Natural killer cell (primary cell): ENCODE data around the gene NTNG2. TPM values are rescaled to one million over a fixed set of nuclear protein-coding genes. Genes with fewer than 3 reads are reported as not detected.

ENCODE experiments used
- ATAC-seq, 3 donors: fragments of 150-1000 bp in 2 of 3; fragments of 200-7000 bp in 1 of 3; cut with Tn5 transposase; 1 replicate in 1 of 3; 2 replicates in 2 of 3; pipeline ENCODE4 v1.10.0; 2021; ENCODE audit warnings: mild to moderate bottlenecking in 2 of 3, moderate library complexity in 2 of 3
- DNase-seq, 2 donors: peaks; one replicate each; pipeline versions ENCODE4 v3.0.0 to v3.0.0-alpha.2; 2013 to 2021; ENCODE audit warnings: mixed read lengths in 1 of 2
- H3K27ac ChIP-seq: one replicate; pipeline ENCODE4 v1.5.1; 2013; ENCODE audit warnings: mild to moderate bottlenecking, low read length
- H3K27me3 ChIP-seq: one replicate; pipeline ENCODE4 v1.6.1; 2013; ENCODE audit warnings: low read length; ENCODE audit not compliant: control insufficient read depth, insufficient read depth
- H3K36me3 ChIP-seq: one replicate; pipeline ENCODE4 v1.6.1; 2013; ENCODE audit warnings: low read length; ENCODE audit not compliant: control insufficient read depth, insufficient read depth
- H3K4me1 ChIP-seq: one replicate; pipeline ENCODE4 v1.6.1; 2013; ENCODE audit warnings: low read length; ENCODE audit not compliant: control insufficient read depth, insufficient read depth
- H3K4me3 ChIP-seq: one replicate; pipeline ENCODE4 v1.5.1; 2013; ENCODE audit warnings: low read length
- H3K9me3 ChIP-seq: one replicate; pipeline ENCODE4 v1.6.1; 2013; ENCODE audit warnings: low read length; ENCODE audit not compliant: control insufficient read depth, insufficient read depth
- H3K27ac Mint-ChIP-seq, 2 donors: one replicate each; pipeline ENCODE4 v1.8.0; 2022; ENCODE audit warnings: mild to moderate bottlenecking in 2 of 2, mixed read lengths in 2 of 2, moderate library complexity in 1 of 2
- H3K27me3 Mint-ChIP-seq, 2 donors: one replicate each; pipeline ENCODE4 v1.8.0; 2022; ENCODE audit warnings: low read depth in 2 of 2, mixed read lengths in 2 of 2
- H3K36me3 Mint-ChIP-seq: one replicate; pipeline ENCODE4 v1.8.0; 2022; ENCODE audit warnings: mixed read lengths
- H3K4me1 Mint-ChIP-seq, 2 donors: one replicate each; pipeline ENCODE4 v1.8.0; 2022; ENCODE audit warnings: mixed read lengths in 2 of 2
- H3K4me3 Mint-ChIP-seq: one replicate; pipeline ENCODE4 v1.8.0; 2022; ENCODE audit warnings: mild to moderate bottlenecking, moderate library complexity, mixed read lengths
- H3K9me3 Mint-ChIP-seq, 2 donors: one replicate each; pipeline ENCODE4 v1.8.0; 2022; ENCODE audit warnings: mixed read lengths in 2 of 2
- CTCF ChIP-seq: fragments of 200-600 bp; IDR thresholded peaks from one replicate; pipeline ENCODE4 v1.8.0; 2022; ENCODE audit warnings: antibody characterized with exemption
- WGBS: methylation state at CpG from one replicate; pipeline ENCODE4 v1.1.7; 2013; ENCODE audit warnings: missing lambda C conversion rate; ENCODE audit not compliant: insufficient coverage; 5-methylcytosine and 5-hydroxymethylcytosine counted together
- intact Hi-C: fragments of 100-400 bp; cut with micrococcal nuclease; formaldehyde crosslinking; loops from one replicate; pipeline ENCODE4 v1.14.2; 2022
- total RNA-seq, 4 donors: library from RNA; stranded (reverse); fragments of 120-200 nt in 1 of 4; gene quantifications; one replicate each; pipeline versions ENCODE4 v1.2.3 to v1.2.4, GENCODE V29; 2013 to 2022

Gene NTNG2
- total RNA-seq, 3 donors from 2014 or later (not counting 1 experiment from before 2014, with no cell fraction given) = 23.4 to 67.2 (median 32.6) TPM

GRCh38 chr9:132143359-132143758, 18.5 kb upstream of the NTNG2 start:
- Mint-ChIP-seq H3K4me1 (peaks cover 32 to 37% of the 10 kb centered on the region in 2 donors), H3K4me3 (no peak overlapping the region), H3K9me3 (no peaks in the 10 kb centered on the region), H3K27me3 (peaks cover 53 to 59% of the 10 kb centered on the region in 2 donors), H3K27ac (no peak overlapping the region), H3K36me3 (no peaks in the 10 kb centered on the region)
- DNase-seq = no peak
- H3K36me3 ChIP-seq = no peaks in the 10 kb centered on the region
- no peaks in the 10 kb centered on the region for H3K9me3 ChIP-seq
- no peak for ATAC-seq
- H3K4me3 ChIP-seq = no peak overlapping the region
- peaks cover 21% of the 10 kb centered on the region for H3K4me1 ChIP-seq
- H3K27me3 ChIP-seq = no peaks in the 10 kb centered on the region
- TF ChIP-seq CTCF = no peak
- intact Hi-C loops = no loop called here
- no peak overlapping the region for H3K27ac ChIP-seq
- WGBS = 68% methylated on average over 6 of the region's 6 CpGs

GRCh38 chr9:132144708-132145365, 17.0 kb upstream of the NTNG2 start:
- H3K27me3 Mint-ChIP-seq = peaks cover 46 to 55% of the 10 kb centered on the region in 2 donors
- peaks cover under 1% of the 10 kb centered on the region for H3K27me3 ChIP-seq
- H3K9me3 ChIP-seq = no peaks in the 10 kb centered on the region
- H3K4me1 Mint-ChIP-seq = peaks cover 33 to 42% of the 10 kb centered on the region in 2 donors
- H3K27ac Mint-ChIP-seq = no peak overlapping the region
- WGBS = 79% methylated on average over 8 of the region's 10 CpGs
- H3K4me3 Mint-ChIP-seq = no peak overlapping the region
- H3K27ac ChIP-seq = no peak overlapping the region
- H3K36me3 Mint-ChIP-seq = no peaks in the 10 kb centered on the region
- intact Hi-C loops = no loop called here
- ATAC-seq = no peak
- DNase-seq = no peak
- no peaks in the 10 kb centered on the region for H3K36me3 ChIP-seq
- H3K9me3 Mint-ChIP-seq = no peaks in the 10 kb centered on the region
- TF ChIP-seq CTCF = no peak
- H3K4me3 ChIP-seq = no peak overlapping the region
- H3K4me1 ChIP-seq = peaks cover 21% of the 10 kb centered on the region

- no peak for TF ChIP-seq CTCF
- no peaks in the 10 kb centered on the region for H3K9me3 ChIP-seq
- ATAC-seq (no peak), DNase-seq (no peak)
- H3K4me3 Mint-ChIP-seq = no peak overlapping the region
- peaks cover 5% of the 10 kb centered on the region for H3K27me3 ChIP-seq
- H3K4me3 ChIP-seq = no peak overlapping the region
- intact Hi-C loops = no loop called here
- H3K27me3 Mint-ChIP-seq = peaks cover 37 to 42% of the 10 kb centered on the region in 2 donors
- no peak overlapping the region for H3K27ac ChIP-seq
- 88% methylated on average over 12 of the region's 12 CpGs for WGBS
- no peak overlapping the region for H3K27ac Mint-ChIP-seq
- H3K4me1 Mint-ChIP-seq = peaks cover 33 to 43% of the 10 kb centered on the region in 2 donors
- no peaks in the 10 kb centered on the region for H3K36me3 ChIP-seq
- no peaks in the 10 kb centered on the region for H3K36me3 Mint-ChIP-seq
- H3K4me1 ChIP-seq = peaks cover 21% of the 10 kb centered on the region
- no peaks in the 10 kb centered on the region for H3K9me3 Mint-ChIP-seq
Observed at GRCh38 chr9:132146039-132146438, 15.8 kb upstream of the NTNG2 start.

GRCh38 chr9:132146575-132146974, 15.3 kb upstream of the NTNG2 start:
- Mint-ChIP-seq H3K4me1 (peaks cover 28 to 39% of the 10 kb centered on the region in 2 donors), H3K27ac (no peak overlapping the region), H3K27me3 (peaks cover 33 to 37% of the 10 kb centered on the region in 2 donors), H3K9me3 (no peaks in the 10 kb centered on the region), H3K36me3 (no peaks in the 10 kb centered on the region), H3K4me3 (no peak overlapping the region)
- ATAC-seq (no peak), DNase-seq (no peak)
- Histone ChIP-seq H3K36me3 (no peaks in the 10 kb centered on the region), H3K27ac (no peak overlapping the region), H3K4me1 (peaks cover 19% of the 10 kb centered on the region), H3K27me3 (peaks cover 5% of the 10 kb centered on the region), H3K4me3 (no peak overlapping the region), H3K9me3 (no peaks in the 10 kb centered on the region)
- TF ChIP-seq CTCF = no peak
- 93% methylated on average over 13 of the region's 13 CpGs for WGBS
- intact Hi-C loops = no loop called here
